ENCODE results near the gene PARD3B.

DNA sequence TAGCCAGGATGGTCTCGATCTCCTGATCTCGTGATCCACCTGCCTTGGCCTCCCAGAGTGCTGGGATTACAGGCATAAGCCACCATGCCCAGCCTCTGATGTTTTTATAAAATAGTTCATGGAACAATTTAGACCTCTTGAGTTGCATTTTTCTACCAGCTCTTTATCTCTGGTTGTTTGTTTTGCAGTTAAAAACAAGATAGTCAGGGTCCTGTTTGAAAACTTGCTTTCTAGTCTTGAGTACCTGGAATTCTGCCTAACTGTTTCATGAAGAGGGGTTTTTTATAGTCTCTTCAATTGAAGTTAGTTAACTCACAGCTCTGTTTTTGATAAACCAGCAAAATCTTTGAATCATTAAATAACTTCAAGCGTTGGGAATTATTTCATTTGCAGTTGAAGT lies 244.8 kb downstream of the PARD3B start:
- no peak for TF ChIP-seq POLR2A (IDR thresholded peaks at IDR 0.05)
- TF ChIP-seq, protein P1, sequence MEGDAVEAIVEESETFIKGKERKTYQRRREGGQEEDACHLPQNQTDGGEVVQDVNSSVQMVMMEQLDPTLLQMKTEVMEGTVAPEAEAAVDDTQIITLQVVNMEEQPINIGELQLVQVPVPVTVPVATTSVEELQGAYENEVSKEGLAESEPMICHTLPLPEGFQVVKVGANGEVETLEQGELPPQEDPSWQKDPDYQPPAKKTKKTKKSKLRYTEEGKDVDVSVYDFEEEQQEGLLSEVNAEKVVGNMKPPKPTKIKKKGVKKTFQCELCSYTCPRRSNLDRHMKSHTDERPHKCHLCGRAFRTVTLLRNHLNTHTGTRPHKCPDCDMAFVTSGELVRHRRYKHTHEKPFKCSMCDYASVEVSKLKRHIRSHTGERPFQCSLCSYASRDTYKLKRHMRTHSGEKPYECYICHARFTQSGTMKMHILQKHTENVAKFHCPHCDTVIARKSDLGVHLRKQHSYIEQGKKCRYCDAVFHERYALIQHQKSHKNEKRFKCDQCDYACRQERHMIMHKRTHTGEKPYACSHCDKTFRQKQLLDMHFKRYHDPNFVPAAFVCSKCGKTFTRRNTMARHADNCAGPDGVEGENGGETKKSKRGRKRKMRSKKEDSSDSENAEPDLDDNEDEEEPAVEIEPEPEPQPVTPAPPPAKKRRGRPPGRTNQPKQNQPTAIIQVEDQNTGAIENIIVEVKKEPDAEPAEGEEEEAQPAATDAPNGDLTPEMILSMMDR (IDR thresholded peaks at IDR 0.05): no peak
